Measurements from ENCODE around the gene TBCCD1.

The TBCCD1 gene, protein sequence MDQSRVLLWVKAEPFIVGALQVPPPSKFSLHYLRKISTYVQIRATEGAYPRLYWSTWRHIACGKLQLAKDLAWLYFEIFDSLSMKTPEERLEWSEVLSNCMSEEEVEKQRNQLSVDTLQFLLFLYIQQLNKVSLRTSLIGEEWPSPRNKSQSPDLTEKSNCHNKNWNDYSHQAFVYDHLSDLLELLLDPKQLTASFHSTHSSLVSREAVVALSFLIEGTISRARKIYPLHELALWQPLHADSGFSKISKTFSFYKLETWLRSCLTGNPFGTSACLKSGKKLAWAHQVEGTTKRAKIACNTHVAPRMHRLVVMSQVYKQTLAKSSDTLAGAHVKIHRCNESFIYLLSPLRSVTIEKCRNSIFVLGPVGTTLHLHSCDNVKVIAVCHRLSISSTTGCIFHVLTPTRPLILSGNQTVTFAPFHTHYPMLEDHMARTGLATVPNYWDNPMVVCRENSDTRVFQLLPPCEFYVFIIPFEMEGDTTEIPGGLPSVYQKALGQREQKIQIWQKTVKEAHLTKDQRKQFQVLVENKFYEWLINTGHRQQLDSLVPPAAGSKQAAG

DNA sequence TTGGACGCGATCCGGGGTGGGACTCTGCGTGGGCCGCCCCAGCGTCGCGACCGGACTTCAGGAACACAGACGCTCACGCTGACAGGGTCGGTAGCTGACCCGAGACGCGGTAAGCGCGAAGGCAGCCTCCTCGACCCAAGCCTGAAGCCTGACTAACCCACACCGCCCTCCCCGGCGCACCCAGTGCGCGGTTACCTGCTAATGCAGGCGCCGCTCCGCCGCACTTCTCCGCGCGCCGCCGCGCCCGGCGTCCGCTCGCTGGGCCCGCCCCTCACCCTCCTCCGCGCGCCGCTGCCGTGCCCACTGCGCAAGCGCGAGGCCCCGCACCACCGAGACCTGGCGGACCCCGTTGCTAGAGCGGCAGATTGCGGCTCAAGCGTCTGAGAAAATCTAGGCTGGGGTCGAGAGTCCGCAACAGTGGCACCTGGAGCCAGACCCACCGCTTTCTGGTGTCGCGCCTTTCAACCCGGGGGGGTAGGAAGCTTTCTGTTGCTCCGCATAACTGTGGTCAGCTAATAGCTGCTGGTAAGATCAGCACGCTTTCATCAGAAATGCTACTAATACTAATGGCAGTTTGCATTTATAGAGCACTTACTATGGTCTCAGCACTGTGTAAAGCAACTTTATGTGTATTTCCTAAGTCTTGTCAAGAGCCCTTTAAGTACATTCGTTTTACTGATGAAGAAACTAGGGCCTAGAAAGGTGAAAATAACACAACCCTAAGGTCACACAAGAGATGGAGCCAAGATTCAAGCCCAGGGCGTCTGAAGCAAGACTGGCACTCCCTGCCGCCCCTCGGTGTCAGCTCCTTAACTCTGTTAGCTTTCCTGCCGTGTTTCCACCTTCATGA is at the start of gene TBCCD1:
Gene TBCCD1 (minus strand): TSS at position 268 of the 850 bp plus-strand sequence. CDS start 3,010 bp downstream, outside the sequence.
- peak within 1 kb of the TSS; percentile 34; the same call in 1 of the 2 replicates for H3K27ac ChIP-seq (ENCODE audit: low read depth, low read length)
- H3K4me1 ChIP-seq (ENCODE audit: control insufficient read depth, insufficient read depth, low read length, unreplicated experiment), result peaks cover 13% of the 10 kb centered on the region
- peaks cover 30% of the 10 kb centered on the region for H3K79me2 ChIP-seq (ENCODE audit: control insufficient read depth, insufficient read depth, low read length, unreplicated experiment)
- peaks cover 5% of the 10 kb centered on the region; the same call in 1 of the 2 replicates for H3K36me3 ChIP-seq (ENCODE audit: insufficient read depth, low read length)
- peak within 1 kb of the TSS; percentile 92 for H2AFZ ChIP-seq (ENCODE audit: low read length, unreplicated experiment)
- no peaks in the 10 kb centered on the region for H3K27me3 ChIP-seq (ENCODE audit: insufficient read depth, low read length)
- peak within 1 kb of the TSS; percentile 97 for H3K4me3 ChIP-seq (ENCODE audit: low read depth, low read length)

DNA sequence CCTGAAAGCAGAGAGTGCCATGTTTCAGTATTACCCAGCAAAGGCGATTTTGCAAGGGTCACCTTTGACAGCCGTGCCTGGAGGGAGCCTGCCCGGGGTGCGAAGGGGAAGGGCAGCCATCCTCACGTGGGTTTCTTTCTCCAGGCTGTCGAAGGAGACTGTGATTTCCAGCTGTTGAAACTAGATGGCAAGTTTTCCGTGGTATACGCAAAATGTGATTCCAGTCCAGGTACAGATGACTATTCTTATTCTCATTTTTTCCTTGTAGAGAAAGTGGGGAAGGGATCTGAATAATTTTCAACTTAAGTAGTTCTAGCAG is 49.1 kb upstream of the TBCCD1 start:
- Histone ChIP-seq H3K4me1 (ENCODE audit: control insufficient read depth, insufficient read depth, low read length, unreplicated experiment) (peaks cover 5% of the 10 kb centered on the region), H3K27ac (ENCODE audit: low read depth, low read length) (no peak overlapping the region), H3K36me3 (ENCODE audit: insufficient read depth, low read length) (no peaks in the 10 kb centered on the region), H2AFZ (ENCODE audit: low read length, unreplicated experiment) (no peak overlapping the region), H3K79me2 (ENCODE audit: control insufficient read depth, insufficient read depth, low read length, unreplicated experiment) (no peaks in the 10 kb centered on the region), H3K4me3 (ENCODE audit: low read depth, low read length) (no peak overlapping the region), H3K27me3 (ENCODE audit: insufficient read depth, low read length) (peaks cover 44% of the 10 kb centered on the region)

DNA sequence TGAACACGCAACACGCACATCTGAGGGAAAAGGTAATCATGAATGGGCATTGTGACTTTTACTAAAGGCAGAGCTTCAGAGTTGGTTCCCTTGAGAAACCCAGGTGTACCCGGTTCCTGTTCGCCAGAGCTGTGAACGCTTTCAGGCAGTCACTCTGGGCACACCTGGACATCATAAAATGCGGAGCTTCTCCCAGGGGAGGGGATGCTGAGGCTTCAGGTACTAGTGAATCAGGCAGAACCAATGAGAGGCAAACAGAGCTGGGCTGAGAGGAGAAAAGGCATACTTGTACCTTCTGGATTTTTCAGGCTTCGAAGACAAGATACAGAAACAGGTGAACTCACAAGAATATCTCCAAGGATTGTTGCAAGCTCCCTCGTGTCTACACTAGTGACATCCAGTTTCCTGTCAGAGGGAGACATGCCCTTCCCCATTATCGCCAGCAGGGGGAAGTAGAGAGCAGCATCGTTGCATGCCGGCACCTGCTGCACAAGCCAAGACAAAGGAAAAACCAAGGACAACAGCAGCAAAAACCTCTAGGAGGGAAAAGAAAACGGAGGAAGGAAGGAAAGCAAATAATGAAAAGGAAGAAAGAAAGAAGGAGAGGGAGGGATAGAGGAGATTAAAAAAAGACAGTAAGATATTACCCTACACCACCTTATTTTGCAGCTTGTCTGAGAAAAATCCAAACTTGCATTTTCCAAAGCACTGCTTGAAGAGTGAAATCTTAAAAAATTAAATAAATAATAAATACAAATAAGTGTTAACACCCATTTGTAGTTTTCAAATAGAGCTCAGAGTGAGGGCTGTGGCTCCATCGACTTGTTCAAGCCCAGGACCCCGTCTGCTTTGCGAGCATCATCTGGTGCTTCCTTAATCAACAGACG is 47.7 kb upstream of the TBCCD1 start:
- peaks cover 5% of the 10 kb centered on the region for H3K4me1 ChIP-seq (ENCODE audit: control insufficient read depth, insufficient read depth, low read length, unreplicated experiment)
- no peaks in the 10 kb centered on the region for H3K36me3 ChIP-seq (ENCODE audit: insufficient read depth, low read length)
- no peak overlapping the region for H3K4me3 ChIP-seq (ENCODE audit: low read depth, low read length)
- H3K27ac ChIP-seq (ENCODE audit: low read depth, low read length), result no peak overlapping the region
- H3K79me2 ChIP-seq (ENCODE audit: control insufficient read depth, insufficient read depth, low read length, unreplicated experiment), result no peaks in the 10 kb centered on the region
- H3K27me3 ChIP-seq (ENCODE audit: insufficient read depth, low read length), result peaks cover 38% of the 10 kb centered on the region
- H2AFZ ChIP-seq (ENCODE audit: low read length, unreplicated experiment), result no peak overlapping the region

DNA sequence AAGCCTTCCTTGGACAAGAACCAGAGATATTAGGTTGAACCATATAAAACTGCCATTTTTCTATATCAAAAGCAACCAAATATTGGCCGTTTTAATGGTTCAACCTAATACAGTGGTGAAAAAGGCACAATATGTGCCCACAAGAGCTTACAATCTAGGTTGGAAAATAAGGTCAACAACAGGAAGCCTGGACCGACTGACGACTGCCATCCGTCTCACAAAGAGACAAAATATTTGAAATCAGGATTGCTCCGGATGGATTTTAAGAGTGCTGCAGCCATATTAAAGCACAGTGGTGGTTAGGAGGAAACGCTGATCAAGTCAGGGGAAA is 47.1 kb upstream of the TBCCD1 start:
- Histone ChIP-seq H3K27me3 (ENCODE audit: insufficient read depth, low read length) (peaks cover 36% of the 10 kb centered on the region), H3K36me3 (ENCODE audit: insufficient read depth, low read length) (no peaks in the 10 kb centered on the region), H3K4me3 (ENCODE audit: low read depth, low read length) (no peak overlapping the region), H3K79me2 (ENCODE audit: control insufficient read depth, insufficient read depth, low read length, unreplicated experiment) (no peaks in the 10 kb centered on the region), H3K4me1 (ENCODE audit: control insufficient read depth, insufficient read depth, low read length, unreplicated experiment) (peaks cover 5% of the 10 kb centered on the region), H2AFZ (ENCODE audit: low read length, unreplicated experiment) (no peak overlapping the region), H3K27ac (ENCODE audit: low read depth, low read length) (no peak overlapping the region)

DNA sequence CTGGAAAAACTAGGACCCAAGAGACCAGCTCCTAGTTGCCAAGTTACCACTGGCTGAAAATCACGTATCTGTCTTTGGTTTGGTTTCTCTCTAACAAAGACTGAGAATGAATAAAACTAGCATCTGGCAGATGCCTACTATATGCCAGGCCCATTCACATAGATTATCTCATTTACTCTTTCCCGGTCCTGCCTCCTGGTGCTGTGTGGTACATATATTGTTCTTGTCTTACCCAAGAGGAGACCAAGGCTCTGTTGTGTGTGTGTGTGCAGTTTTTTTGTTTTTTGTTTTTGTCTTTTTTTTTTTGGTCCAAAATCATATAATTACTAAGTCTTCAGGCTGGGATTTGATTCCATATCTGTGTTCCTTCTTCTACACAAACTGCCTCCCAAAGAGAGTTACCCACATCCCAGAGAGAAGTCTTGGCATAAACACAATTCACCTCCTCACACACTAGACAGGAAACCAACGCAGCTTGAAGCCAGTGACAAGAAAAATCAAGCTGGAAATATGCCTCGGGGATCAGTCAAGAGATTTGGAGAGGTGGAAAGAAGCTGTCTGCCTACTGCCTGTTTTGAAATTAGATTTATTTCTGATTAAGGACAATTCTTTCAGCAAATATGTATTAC is 46.6 kb upstream of the TBCCD1 start:
- Histone ChIP-seq H3K36me3 (ENCODE audit: insufficient read depth, low read length) (no peaks in the 10 kb centered on the region), H3K27ac (ENCODE audit: low read depth, low read length) (no peak overlapping the region), H3K4me3 (ENCODE audit: low read depth, low read length) (no peak overlapping the region), H3K27me3 (ENCODE audit: insufficient read depth, low read length) (peaks cover 35% of the 10 kb centered on the region), H3K79me2 (ENCODE audit: control insufficient read depth, insufficient read depth, low read length, unreplicated experiment) (no peaks in the 10 kb centered on the region), H3K4me1 (ENCODE audit: control insufficient read depth, insufficient read depth, low read length, unreplicated experiment) (peaks cover 5% of the 10 kb centered on the region), H2AFZ (ENCODE audit: low read length, unreplicated experiment) (no peak overlapping the region)

DNA sequence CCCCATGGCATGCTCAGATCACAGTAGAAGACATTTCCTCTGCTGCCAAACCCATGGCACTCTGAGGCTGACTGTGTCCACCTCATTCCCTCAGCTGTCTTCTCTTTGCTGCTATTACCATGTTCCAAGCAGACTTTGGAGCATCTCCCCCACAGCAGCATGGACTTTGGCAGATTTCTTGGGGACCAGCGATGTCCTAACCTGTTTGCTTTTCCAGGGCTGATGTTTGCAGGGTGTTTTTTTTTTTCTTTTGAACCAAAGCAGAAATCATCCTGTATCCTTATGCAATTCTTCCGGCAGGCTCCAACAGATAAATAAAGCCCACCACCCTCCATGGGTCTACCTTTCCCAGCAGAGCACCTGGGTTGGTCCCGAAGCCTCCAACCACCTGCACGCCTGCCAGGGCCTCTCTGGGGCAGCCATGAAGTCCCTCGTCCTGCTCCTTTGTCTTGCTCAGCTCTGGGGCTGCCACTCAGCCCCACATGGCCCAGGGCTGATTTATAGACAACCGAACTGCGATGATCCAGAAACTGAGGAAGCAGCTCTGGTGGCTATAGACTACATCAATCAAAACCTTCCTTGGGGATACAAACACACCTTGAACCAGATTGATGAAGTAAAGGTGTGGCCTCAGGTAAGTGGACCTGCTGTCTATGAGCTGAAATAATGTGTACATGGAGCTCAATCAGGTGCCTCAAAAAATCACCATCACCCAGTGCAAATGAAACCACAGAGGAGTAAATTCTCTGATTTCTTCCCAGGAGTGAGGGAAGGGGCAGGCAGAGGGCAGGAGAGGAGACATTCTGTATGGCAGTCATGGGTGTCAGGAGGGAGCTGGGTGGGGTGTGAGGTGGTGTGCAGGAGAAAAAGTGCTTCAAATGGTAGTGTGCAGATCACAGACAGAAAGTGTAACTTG is 45.8 kb upstream of the TBCCD1 start, which contains the start of gene AHSG:
Gene AHSG (plus strand): TSS at position 340 of the 916 bp plus-strand sequence. CDS start 82 bp downstream, at position 422.
- H3K36me3 ChIP-seq (ENCODE audit: insufficient read depth, low read length), result no peaks in the 10 kb centered on the region
- peaks cover 27% of the 10 kb centered on the region for H3K27me3 ChIP-seq (ENCODE audit: insufficient read depth, low read length)
- no peaks in the 10 kb centered on the region for H3K79me2 ChIP-seq (ENCODE audit: control insufficient read depth, insufficient read depth, low read length, unreplicated experiment)
- H2AFZ ChIP-seq (ENCODE audit: low read length, unreplicated experiment), result no peak within 1 kb of the TSS
- H3K4me1 ChIP-seq (ENCODE audit: control insufficient read depth, insufficient read depth, low read length, unreplicated experiment), result peaks cover 5% of the 10 kb centered on the region
- no peak within 1 kb of the TSS for H3K27ac ChIP-seq (ENCODE audit: low read depth, low read length)
- no peak within 1 kb of the TSS for H3K4me3 ChIP-seq (ENCODE audit: low read depth, low read length)

DNA sequence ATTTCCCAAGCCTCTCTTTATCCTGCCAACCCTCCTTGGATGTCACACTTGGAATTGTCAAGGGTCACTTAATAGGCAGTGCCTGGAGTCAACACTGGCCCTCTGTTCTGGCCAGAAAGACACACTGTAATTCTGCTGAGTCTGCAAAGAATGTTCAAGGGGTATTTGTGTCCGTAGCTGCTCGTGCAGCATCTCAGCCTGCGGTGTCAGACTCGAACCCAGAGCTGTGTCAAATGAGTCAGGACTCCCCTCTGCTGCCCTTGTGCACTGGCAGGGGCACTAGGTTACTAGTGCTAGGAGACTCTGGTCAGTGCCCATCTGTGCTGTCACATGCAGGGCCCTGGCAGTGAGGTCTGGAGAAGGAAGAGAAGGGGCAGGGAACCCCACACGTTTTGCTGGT is 44.9 kb upstream of the TBCCD1 start:
- Histone ChIP-seq H3K4me1 (ENCODE audit: control insufficient read depth, insufficient read depth, low read length, unreplicated experiment) (no peaks in the 10 kb centered on the region), H3K79me2 (ENCODE audit: control insufficient read depth, insufficient read depth, low read length, unreplicated experiment) (no peaks in the 10 kb centered on the region), H3K27ac (ENCODE audit: low read depth, low read length) (no peak overlapping the region), H3K36me3 (ENCODE audit: insufficient read depth, low read length) (no peaks in the 10 kb centered on the region), H3K4me3 (ENCODE audit: low read depth, low read length) (no peak overlapping the region), H2AFZ (ENCODE audit: low read length, unreplicated experiment) (no peak overlapping the region), H3K27me3 (ENCODE audit: insufficient read depth, low read length) (peaks cover 19% of the 10 kb centered on the region)

DNA sequence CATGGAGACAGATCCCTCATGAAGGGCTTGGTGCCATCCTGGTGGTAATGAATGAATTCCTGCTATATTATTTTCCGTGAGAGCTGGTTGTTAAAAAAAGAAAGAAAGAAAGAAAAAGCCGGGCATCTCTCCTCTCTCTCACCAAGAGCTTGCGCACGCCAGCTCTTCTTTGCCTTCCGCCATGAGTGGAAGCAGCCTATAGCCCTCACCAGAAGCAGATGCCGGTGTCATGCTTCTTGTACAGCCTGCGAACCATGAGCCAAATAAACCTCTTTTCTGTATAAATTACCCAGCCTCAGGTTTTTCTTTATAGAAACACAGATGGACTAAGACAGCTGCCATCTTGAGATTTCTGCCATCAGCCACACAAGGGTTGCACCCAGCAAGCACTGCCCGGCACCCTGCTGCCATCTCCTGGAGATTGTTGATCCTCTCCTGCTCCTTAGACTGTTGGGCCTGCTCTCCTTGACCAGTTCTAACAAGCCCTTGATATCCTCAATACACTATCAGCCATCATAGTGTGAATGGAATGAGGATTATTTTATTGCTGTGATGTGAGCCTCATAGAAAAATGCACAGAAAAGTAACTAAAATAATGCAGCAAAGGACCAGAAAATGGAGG is 42.2 kb upstream of the TBCCD1 start:
- H2AFZ ChIP-seq (ENCODE audit: low read length, unreplicated experiment), result no peak overlapping the region

DNA sequence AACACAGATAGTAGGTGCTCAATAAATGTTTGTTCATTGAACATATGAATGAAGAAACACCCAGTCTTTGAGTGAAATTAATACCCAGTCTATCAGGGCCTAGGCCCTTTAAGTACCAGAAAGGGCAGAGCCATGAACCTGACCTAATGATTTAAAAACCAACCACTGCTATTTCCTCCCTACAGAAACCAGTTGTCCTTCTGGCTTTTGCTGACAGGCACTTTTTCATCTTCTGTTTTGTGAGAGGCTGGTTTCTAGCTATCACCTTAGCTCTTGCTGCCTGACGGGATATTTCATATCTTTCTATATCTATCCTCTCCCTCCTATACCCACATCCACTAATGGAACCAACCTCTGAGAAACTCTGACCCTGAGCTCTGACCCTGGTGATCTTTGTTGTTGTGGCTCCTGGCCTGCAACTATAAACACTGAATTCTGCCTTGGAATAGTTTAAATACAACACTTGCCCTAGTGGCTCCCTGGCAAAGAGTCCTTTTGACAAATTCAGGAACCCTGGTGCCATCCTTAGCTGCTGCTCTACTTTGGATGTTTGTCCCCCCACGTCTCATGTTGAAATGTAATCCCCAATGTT is 41.6 kb upstream of the TBCCD1 start:
- no peaks in the 10 kb centered on the region for H3K79me2 ChIP-seq (ENCODE audit: control insufficient read depth, insufficient read depth, low read length, unreplicated experiment)
- no peaks in the 10 kb centered on the region for H3K4me1 ChIP-seq (ENCODE audit: control insufficient read depth, insufficient read depth, low read length, unreplicated experiment)
- no peak overlapping the region for H2AFZ ChIP-seq (ENCODE audit: low read length, unreplicated experiment)
- no peaks in the 10 kb centered on the region for H3K36me3 ChIP-seq (ENCODE audit: insufficient read depth, low read length)
- H3K27ac ChIP-seq (ENCODE audit: low read depth, low read length), result no peak overlapping the region
- peaks cover 17% of the 10 kb centered on the region for H3K27me3 ChIP-seq (ENCODE audit: insufficient read depth, low read length)
- no peak overlapping the region for H3K4me3 ChIP-seq (ENCODE audit: low read depth, low read length)

More for the DNA sequence above, 42.2 kb upstream of the TBCCD1 start:
- Histone ChIP-seq H3K27me3 (ENCODE audit: insufficient read depth, low read length) (peaks cover 23% of the 10 kb centered on the region), H3K79me2 (ENCODE audit: control insufficient read depth, insufficient read depth, low read length, unreplicated experiment) (no peaks in the 10 kb centered on the region), H3K27ac (ENCODE audit: low read depth, low read length) (no peak overlapping the region), H3K4me3 (ENCODE audit: low read depth, low read length) (no peak overlapping the region), H3K4me1 (ENCODE audit: control insufficient read depth, insufficient read depth, low read length, unreplicated experiment) (no peaks in the 10 kb centered on the region), H3K36me3 (ENCODE audit: insufficient read depth, low read length) (no peaks in the 10 kb centered on the region)
